ENCODE results near the gene ESPL1.

The ESPL1 gene

GRCh38 chr12:53338916-53339315, 70.8 kb downstream of the ESPL1 start:
- DNase-seq = no peak

DNA sequence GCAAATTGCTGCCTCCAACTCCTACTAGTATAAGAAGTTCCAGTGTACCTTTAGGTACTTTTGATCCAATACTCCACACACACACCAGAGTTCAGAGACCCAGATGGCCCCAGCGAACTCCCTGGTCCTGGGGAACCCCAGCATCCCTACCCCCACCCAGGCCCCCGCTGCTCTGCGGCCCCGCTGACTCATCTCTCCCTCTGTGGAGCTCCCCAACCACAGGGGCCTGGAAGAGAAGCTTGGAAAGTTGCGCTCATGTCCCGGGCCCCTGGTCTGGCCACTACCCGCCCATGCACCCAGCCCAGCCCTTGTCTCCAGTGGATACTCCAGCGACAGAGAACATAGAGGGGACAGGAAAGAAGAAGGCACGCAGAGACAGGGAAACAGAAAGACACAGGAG, 72.3 kb downstream of the ESPL1 start:
- no peak for DNase-seq

Data from C1 segment of cervical spinal cord (tissue), 14 donors.